ENCODE results near the gene DLX6.

DNA sequence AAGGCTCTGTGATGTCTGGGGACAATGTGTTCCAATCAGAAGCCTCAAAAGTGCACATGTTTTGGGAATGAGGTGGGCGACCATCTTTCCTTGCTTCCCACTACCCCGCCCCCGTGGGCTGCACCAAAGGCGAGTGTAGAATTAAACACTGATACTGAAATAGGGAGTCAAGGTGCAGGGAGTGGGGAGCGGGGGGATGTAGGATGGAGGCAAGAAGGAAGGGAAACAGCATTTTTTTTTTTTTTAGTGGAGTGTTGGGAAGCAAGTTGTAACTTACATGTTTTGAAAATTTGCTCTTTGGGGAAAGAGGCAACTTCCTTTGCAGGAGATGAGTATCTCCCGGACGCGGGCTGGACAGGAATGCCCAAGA, 19.8 kb downstream of the DLX6 start:
- TF ChIP-seq, protein P1, sequence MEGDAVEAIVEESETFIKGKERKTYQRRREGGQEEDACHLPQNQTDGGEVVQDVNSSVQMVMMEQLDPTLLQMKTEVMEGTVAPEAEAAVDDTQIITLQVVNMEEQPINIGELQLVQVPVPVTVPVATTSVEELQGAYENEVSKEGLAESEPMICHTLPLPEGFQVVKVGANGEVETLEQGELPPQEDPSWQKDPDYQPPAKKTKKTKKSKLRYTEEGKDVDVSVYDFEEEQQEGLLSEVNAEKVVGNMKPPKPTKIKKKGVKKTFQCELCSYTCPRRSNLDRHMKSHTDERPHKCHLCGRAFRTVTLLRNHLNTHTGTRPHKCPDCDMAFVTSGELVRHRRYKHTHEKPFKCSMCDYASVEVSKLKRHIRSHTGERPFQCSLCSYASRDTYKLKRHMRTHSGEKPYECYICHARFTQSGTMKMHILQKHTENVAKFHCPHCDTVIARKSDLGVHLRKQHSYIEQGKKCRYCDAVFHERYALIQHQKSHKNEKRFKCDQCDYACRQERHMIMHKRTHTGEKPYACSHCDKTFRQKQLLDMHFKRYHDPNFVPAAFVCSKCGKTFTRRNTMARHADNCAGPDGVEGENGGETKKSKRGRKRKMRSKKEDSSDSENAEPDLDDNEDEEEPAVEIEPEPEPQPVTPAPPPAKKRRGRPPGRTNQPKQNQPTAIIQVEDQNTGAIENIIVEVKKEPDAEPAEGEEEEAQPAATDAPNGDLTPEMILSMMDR (IDR thresholded peaks at IDR 0.05; ENCODE audit: low read depth, low read length, poor library complexity, severe bottlenecking), result no peak
- TF ChIP-seq EZH2phosphoT487 (IDR thresholded peaks at IDR 0.05; ENCODE audit: borderline replicate concordance, low read length), result no peak
